ENCODE measurements around the gene NHLH1. TPM values are rescaled to one million over a fixed set of nuclear protein-coding genes. Genes with fewer than 3 reads are reported as not detected.

NHLH1 gene
- total and polyA plus RNA-seq, 10 of the 15 experiments (the other 5 are each of a cell fraction or from before 2014, with no cell fraction given): 0.22 to 0.98 (median 0.43) TPM; not detected in 1

GRCh38 chr1:160394673-160395072 is 27.8 kb downstream of the NHLH1 start:
- H3K27ac ChIP-seq (ENCODE audit: control insufficient read depth, insufficient read depth): no peak overlapping the region
- no peak for DNase-seq (ENCODE audit: low read depth, low spot score)
- intact Hi-C loops (cut with micrococcal nuclease; ENCODE audit: unreplicated experiment): no loop called here
- ChIA-PET RAD21 (ENCODE audit: unreplicated experiment) (interaction anchor here (1.8 kb wide), 1 partner anchor 18 kb away, joined by 6 read pairs; no protein-coding TSS in a partner anchor), CTCF (interaction anchor here (1.3 to 1.8 kb wide), 2 partner anchors 18 to 103 kb away, joined by 3 to 6 read pairs; no protein-coding TSS in a partner anchor), SMC1A (ENCODE audit: uncharacterized antibody, unreplicated experiment) (interaction anchor here (0.8 to 1.2 kb wide), 2 partner anchors 18 to 214 kb away, joined by 3 read pairs; no protein-coding TSS in a partner anchor), POLR2A (no interaction called here)
- H2AFZ ChIP-seq (ENCODE audit: control insufficient read depth, low read depth, low read length): no peak overlapping the region
- no peak for FAIRE-seq
- no peak for ATAC-seq
- TF ChIP-seq NFIC (IDR thresholded peaks at IDR 0.05; ENCODE audit: low read depth, low read length) (no peak), EED (IDR thresholded peaks at IDR 0.05; ENCODE audit: low read depth) (no peak), BCL11A (IDR thresholded peaks at IDR 0.05; ENCODE audit: low read depth, low read length) (no peak), CREM (IDR thresholded peaks at IDR 0.05; ENCODE audit: low read depth) (no peak)
- TF ChIP-seq, protein P1, sequence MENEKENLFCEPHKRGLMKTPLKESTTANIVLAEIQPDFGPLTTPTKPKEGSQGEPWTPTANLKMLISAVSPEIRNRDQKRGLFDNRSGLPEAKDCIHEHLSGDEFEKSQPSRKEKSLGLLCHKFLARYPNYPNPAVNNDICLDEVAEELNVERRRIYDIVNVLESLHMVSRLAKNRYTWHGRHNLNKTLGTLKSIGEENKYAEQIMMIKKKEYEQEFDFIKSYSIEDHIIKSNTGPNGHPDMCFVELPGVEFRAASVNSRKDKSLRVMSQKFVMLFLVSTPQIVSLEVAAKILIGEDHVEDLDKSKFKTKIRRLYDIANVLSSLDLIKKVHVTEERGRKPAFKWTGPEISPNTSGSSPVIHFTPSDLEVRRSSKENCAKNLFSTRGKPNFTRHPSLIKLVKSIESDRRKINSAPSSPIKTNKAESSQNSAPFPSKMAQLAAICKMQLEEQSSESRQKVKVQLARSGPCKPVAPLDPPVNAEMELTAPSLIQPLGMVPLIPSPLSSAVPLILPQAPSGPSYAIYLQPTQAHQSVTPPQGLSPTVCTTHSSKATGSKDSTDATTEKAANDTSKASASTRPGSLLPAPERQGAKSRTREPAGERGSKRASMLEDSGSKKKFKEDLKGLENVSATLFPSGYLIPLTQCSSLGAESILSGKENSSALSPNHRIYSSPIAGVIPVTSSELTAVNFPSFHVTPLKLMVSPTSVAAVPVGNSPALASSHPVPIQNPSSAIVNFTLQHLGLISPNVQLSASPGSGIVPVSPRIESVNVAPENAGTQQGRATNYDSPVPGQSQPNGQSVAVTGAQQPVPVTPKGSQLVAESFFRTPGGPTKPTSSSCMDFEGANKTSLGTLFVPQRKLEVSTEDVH (IDR thresholded peaks at IDR 0.05; ENCODE audit: low read depth, partially characterized antibody): no peak
- H3K4me3 ChIP-seq: no peak overlapping the region
- BruUV-seq (replicated peaks): no TSS peak
- H3K4me2 ChIP-seq (ENCODE audit: control insufficient read depth, insufficient read depth): no peak overlapping the region
- no peaks in the 10 kb centered on the region for H3K36me3 ChIP-seq (ENCODE audit: control insufficient read depth in 2 of 2, insufficient read depth in 2 of 2, low read length in 1 of 2)
- H3K79me2 ChIP-seq (ENCODE audit: control insufficient read depth, insufficient read depth, low read length): no peaks in the 10 kb centered on the region
- no peaks in the 10 kb centered on the region for H4K20me1 ChIP-seq (ENCODE audit: control insufficient read depth, insufficient read depth)
- no peaks in the 10 kb centered on the region for H3K9me3 ChIP-seq (replicated peaks; ENCODE audit: control insufficient read depth, insufficient read depth, low read length)
- peaks cover 0 to 4% of the 10 kb centered on the region in 2 experiments; a peak in 3 of 4 replicates for H3K27me3 ChIP-seq (replicated peaks in 1 of 2; ENCODE audit: control insufficient read depth in 2 of 2, insufficient read depth in 2 of 2, low read length in 1 of 2)
- in situ Hi-C loops (cut with MboI): no loop called here
- H3K4me1 ChIP-seq (ENCODE audit: control insufficient read depth, insufficient read depth, low read length): no peaks in the 10 kb centered on the region
- WGBS (ENCODE audit: insufficient coverage, insufficient replicate concordance, low lambda C conversion rate, missing lambda C conversion rate): 30% methylated on average over 8 of the region's 8 CpGs
- H3K9ac ChIP-seq (ENCODE audit: control insufficient read depth, insufficient read depth, low read length): no peak overlapping the region
